HG02588 (cell line): ENCODE data around the gene CYBA.

Experiments used
- ATAC-seq: cut with Tn5 transposase; IDR thresholded peaks from one replicate; pipeline ENCODE4 v1.9.1; 2021; ENCODE audit warnings: mild to moderate bottlenecking, moderate library complexity; ENCODE audit not compliant: unreplicated experiment

CYBA gene

DNA sequence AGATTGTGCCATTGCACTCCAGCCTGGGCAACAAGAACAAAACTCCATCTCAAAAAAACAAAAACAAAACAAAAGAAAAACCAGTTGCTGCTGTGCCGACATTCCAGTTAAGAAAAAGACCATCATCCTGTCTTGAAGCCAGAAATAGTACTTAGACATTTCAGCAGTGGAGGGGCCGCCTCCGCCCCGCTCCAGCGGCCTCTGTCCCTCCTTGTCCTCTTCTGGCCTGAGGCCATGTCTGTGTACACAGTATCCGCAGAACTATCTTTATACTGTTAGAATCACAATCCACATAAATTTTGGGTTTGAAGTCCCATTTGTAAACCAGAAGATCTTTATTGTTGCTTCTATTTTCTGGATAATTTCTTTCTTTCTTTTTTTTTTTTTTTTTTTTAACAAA lies 55.8 kb downstream of the CYBA start:
- ATAC-seq = no peak

GRCh38 chr16:88593910-88594309 lies 56.9 kb downstream of the CYBA start:
- ATAC-seq = no peak

- no peak for ATAC-seq
Observed at GRCh38 chr16:88593489-88593888, 57.4 kb downstream of the CYBA start.
